ENCODE results near the gene EMP1.
A peak's percentile ranks its signal among the peaks of the same experiment; 100 is the strongest.

EMP1 gene

DNA sequence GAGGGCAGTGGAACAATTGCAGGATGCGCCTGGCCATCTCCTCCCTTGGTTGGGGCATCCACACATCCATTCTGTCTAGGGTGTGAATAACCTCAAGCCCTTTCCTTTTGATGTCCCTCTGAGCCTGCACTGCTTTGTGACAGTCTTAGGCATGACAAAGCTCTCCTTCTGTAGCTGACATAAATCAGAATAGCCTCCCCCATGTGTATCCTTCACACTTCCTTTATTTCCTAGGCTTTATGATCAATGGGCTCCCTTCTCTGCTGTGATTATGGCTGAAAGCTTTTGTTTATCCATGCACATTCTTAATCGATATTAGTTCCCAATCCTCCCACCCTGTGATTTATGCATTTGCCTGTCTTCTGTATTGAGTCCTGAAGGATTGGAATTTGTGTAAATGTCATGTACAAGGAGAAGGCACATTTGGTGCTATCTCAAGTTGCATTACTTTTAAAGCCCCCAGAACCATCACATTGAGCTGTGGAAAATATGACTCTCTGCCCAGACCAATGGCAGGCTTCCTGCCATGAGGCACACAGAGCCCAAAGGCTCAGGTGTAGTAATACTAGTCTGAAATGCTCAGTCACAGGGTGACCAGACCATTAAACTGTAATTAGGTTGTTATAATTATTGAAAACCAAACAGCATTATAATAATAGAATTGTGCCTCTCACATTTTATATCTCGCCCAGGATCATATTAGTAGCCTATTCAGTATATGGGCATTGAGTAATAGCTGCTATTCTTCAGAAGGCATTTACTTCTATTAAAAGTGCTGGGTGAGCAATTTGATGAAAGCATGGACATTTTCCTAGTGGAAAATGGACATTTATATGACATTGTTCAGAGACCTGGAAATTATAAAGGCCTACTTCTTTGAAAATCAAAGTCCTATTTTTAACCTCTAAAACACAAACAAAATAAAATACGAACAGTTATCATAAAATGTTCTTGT is 14.0 kb downstream of the EMP1 start:
- DNase-seq = no peak
- in situ Hi-C loops (cut with HindIII; ENCODE audit: low pct_ligation_motif_present, low pct_unique_long_range_greater_than_20kb, low sequenced_read_pairs) = loop anchor here (25.0 kb wide), 2 partner anchors 198 to 298 kb away; partner anchors contain the start of gene HEBP1

DNA sequence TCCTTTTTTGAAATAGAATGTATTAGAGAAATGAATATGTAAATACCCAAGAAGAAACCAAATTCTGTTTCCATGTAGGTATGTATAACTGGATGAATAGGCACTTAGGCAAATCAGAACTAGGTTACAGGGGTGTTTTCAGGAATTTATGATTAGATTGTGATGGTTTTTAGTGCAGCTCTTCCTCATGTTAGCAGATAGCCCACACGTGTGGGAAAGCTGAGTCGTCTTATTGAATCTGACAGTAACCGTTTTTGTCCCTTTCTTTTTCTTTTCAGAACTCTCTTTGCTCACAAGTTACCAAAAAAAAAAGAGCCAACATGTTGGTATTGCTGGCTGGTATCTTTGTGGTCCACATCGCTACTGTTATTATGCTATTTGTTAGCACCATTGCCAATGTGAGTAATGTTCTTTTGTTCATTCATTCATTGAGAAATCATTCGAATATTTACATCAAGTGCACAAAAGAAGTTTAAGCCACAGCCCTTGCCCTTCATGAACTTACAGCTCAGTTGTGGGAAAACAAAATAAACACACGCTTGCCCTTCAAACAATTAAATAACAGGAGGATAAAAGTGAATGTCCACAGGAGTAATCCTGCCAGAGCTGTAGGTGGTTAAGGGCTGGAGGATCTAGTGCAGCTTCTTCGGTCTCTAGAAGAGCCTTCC is 14.8 kb downstream of the EMP1 start:
- in situ Hi-C loops (cut with HindIII; ENCODE audit: low pct_ligation_motif_present, low pct_unique_long_range_greater_than_20kb, low sequenced_read_pairs) = loop anchor here (25.0 kb wide), 2 partner anchors 199 to 299 kb away; partner anchors contain the start of gene HEBP1
- DNase-seq = no peak

DNA sequence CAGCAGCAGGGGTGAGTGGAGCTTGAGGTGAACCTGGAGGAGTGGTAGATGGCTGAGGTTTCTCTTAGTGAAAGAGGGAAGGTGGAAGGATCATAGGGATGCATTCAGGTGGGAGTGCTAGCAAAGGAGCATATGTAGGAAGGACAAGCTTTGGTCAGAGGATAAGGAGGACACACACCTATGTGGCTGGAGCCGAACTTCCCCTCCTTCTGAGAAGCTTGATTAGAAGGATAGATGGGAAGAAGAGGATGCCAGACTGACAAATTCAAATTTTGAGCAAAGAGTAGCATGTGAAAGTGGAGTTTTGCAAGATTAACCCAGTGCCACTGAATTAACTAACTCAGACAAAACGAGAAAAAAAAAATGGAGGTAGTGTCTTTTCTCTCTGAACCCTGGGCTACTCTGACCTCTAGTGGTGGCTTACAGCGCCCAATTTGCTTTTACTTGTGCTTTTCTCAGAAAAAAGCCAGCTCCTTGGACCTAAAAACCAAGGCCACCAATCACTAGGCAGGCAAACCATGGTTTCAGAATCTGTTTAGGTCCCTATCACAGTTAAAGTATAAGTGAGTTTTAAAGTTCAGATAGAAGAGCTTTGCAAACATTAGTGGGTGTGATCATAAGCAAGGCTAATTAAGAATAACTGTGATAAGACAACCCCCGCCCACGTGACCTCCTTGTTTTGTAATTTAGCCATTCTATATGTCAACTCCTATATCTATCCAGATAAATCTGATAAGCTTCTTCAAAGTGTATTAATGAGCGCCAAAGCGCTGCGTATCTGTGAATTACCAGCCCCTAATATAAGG is 15.5 kb downstream of the EMP1 start:
- in situ Hi-C loops (cut with HindIII; ENCODE audit: low pct_ligation_motif_present, low pct_unique_long_range_greater_than_20kb, low sequenced_read_pairs) = loop anchor here (25.0 kb wide), 2 partner anchors 200 to 300 kb away; partner anchors contain the start of gene HEBP1
- DNase-seq = peak; percentile 89

DNA sequence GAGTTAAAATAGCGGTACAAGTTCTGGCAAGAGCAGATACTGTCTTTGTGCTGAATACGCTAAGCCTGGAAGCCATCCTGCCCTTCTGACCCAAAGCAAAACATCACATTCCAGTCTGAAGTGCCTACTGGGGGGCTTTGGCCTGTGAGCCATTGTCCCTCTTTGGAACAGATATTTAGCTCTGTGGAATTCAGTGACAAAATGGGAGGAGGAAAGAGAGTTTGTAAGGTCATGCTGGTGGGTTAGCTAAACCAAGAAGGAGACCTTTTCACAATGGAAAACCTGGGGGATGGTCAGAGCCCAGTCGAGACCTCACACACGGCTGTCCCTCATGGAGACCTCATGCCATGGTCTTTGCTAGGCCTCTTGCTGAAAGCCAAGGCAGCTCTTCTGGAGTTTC is 18.5 kb downstream of the EMP1 start:
- in situ Hi-C loops (cut with HindIII; ENCODE audit: low pct_ligation_motif_present, low pct_unique_long_range_greater_than_20kb, low sequenced_read_pairs) = loop anchor here (25.0 kb wide), 2 partner anchors 203 to 303 kb away; partner anchors contain the start of gene HEBP1

DNA sequence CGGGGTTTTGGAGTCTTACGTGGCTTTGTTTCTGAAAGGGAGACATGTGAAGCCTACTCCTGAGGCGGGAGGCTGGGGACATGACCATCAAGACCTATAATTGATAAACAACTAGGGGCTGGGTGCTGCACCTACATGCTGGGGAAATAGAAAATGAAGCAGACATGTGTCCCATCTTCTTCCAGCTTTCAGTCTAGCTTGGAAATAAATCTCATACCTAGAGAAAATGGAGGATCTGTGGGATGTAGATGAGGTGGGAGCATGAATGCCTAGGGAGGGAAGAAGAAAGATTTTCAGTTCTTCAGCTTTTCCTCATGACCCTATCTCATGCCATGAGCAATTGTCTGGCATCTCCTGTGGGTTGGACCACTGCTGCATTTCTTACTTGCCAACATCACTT is 22.1 kb downstream of the EMP1 start:
- in situ Hi-C loops (cut with HindIII; ENCODE audit: low pct_ligation_motif_present, low pct_unique_long_range_greater_than_20kb, low sequenced_read_pairs) = loop anchor here (25.0 kb wide), 2 partner anchors 206 to 306 kb away; partner anchors contain the start of gene HEBP1
- DNase-seq = no peak

More for the DNA sequence above, 18.5 kb downstream of the EMP1 start:
- DNase-seq = no peak

DNA sequence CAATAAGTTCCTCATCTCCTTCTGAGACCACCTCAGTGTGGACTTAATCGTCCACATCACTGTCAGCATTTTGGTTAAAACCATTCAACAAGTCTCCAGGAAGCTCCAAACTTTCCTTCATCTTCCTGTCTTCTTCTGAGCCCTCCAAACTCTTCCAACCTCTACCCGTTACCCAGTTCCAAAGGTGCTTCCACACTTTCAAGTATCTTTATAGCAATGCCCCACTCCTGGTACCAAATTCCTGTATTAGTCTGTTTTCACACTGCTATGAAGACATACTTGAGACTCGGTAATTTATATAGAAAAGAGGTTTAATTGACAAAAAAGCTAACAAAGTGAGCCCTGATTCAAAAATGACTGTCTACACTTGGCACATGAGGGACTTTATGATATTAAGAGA is 22.8 kb downstream of the EMP1 start:
- no peak for DNase-seq
- in situ Hi-C loops (cut with HindIII; ENCODE audit: low pct_ligation_motif_present, low pct_unique_long_range_greater_than_20kb, low sequenced_read_pairs) = loop anchor here (25.0 kb wide), 2 partner anchors 207 to 307 kb away; partner anchors contain the start of gene HEBP1

DNA sequence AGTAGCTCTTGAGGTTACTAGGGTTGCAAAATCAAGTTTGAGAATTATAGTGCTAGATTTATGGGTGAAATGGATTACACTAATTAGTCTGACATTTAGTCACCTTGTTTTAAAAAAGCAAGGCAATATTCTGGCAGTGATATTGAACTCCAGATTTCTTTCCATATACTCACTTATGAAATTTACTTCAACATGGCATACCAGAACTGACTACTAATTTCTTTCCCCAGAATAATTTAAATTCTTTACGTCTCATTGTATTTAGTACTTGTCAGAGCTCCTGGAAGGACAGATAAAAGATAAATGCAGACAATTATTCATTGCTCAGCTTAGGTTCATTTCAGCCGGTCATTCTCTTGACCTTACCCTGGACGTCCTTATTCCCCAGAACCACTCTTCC is 24.3 kb downstream of the EMP1 start:
- DNase-seq = no peak
- in situ Hi-C loops (cut with HindIII; ENCODE audit: low pct_ligation_motif_present, low pct_unique_long_range_greater_than_20kb, low sequenced_read_pairs) = loop anchor here (25.0 kb wide), 2 partner anchors 209 to 309 kb away; partner anchors contain the start of gene HEBP1

DNA sequence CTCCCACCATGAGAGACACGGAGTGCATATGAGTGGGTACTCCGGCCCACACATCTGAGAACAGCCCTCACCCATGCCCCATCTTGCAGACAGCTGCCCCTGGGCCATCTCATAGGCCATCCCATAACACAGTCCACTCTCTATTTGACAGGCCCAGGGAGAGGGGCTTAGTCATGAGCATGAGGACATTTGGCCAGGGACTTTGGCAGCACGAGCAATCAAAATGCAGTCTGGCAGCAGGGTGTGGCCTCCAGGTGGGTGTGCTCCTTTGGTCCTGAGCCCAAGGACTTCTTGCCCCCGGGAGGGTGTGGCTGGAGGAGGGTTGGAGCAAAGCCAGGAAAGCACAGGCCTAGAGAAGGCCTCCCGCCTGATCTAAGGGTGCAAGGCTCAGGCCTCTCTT is 25.6 kb downstream of the EMP1 start:
- in situ Hi-C loops (cut with HindIII; ENCODE audit: low pct_ligation_motif_present, low pct_unique_long_range_greater_than_20kb, low sequenced_read_pairs) = loop anchor here (25.0 kb wide), 2 partner anchors 210 to 310 kb away; partner anchors contain the start of gene HEBP1

DNA sequence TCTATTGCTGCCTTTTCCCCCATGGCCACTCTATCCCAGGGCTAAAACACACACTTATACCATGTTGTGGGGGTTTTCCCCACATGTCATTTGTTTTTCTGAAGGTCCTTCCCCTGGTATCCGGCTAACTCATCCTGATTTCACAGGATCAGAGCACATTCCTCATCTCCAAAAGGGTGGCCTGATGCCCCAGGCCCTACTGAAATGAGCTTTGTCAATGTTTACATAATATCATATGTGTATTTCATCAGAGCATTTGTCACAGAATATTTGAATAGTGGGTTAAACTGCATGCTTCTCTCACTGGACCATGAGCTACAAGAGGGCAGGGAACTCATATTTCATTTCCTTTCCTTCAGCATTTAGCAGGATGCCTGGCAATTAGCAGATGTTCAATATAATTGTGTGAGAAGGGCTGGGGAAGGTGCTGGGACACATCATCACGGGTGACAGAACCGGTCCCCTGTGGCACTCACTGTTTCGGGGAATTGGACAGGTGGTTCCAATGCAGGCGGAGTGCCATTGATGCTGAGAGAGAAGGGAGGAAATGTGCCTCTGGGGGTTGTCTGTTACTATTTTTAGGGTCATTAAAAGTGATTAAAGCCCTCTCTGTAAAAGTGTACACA is 26.8 kb downstream of the EMP1 start:
- DNase-seq = no peak
- in situ Hi-C loops (cut with HindIII; ENCODE audit: low pct_ligation_motif_present, low pct_unique_long_range_greater_than_20kb, low sequenced_read_pairs) = loop anchor here (25.0 kb wide), 2 partner anchors 211 to 311 kb away; partner anchors contain the start of gene HEBP1

More for the DNA sequence above, 25.6 kb downstream of the EMP1 start:
- DNase-seq = no peak

DNA sequence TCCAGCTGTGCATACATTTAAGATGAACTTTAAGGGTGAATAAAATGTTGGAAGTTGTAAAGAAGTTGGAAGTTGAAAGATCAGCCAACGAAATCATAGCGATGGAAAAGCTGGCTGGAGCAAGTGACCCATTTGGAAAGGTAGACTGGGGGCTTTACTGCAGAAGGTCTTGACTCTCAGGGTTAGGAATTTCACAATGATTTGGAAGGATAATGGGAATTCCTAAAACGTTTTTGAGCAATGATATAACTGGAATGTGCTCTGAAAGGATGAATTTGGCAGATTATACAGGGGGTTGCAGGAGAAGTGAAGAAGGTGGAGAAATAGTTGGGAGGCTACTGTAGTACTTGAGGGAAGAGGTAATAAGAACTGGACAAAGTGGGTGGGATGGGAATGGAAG is 27.4 kb downstream of the EMP1 start:
- in situ Hi-C loops (cut with HindIII; ENCODE audit: low pct_ligation_motif_present, low pct_unique_long_range_greater_than_20kb, low sequenced_read_pairs) = loop anchor here (25.0 kb wide), 2 partner anchors 212 to 312 kb away; partner anchors contain the start of gene HEBP1
- no peak for DNase-seq

DNA sequence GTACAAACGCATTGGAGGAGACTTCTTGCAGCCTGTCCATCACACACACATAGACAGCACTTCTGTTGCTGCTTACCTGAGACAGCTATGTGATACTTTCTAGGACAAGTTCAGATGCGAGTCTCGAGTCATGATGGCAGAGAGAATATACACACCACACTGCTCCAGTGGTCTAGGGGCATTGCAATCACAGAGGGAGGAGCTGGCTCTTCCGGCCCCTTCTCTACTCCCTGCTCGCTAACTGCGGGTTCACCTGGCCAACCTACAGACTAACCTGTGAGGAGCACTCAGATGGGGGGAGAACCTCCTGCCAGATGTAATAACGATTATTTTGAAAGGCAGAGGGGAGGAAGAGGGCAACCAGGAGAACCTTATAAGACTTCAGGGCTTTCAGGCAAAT is 30.7 kb downstream of the EMP1 start:
- DNase-seq = no peak
- in situ Hi-C loops (cut with HindIII; ENCODE audit: low pct_ligation_motif_present, low pct_unique_long_range_greater_than_20kb, low sequenced_read_pairs) = no loop called here

DNA sequence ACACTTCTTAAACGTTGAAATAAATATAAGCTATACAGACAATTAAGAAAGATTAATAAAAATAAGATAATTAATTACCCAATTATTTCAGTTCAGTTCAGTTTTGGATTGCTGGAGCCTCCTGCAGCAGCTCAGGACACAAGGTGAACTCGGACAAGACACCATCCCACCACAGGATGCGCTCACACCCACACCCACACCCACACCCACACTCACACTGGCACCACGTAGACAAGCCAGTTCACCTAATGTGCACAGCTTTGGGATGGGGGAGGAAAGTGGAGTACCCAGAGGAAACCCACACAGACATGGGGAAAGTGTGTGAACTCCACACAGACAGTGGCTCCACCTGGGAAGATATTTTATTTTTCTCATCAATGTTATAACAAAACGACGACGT is 32.1 kb downstream of the EMP1 start:
- in situ Hi-C loops (cut with HindIII; ENCODE audit: low pct_ligation_motif_present, low pct_unique_long_range_greater_than_20kb, low sequenced_read_pairs) = no loop called here
- DNase-seq = no peak

DNA sequence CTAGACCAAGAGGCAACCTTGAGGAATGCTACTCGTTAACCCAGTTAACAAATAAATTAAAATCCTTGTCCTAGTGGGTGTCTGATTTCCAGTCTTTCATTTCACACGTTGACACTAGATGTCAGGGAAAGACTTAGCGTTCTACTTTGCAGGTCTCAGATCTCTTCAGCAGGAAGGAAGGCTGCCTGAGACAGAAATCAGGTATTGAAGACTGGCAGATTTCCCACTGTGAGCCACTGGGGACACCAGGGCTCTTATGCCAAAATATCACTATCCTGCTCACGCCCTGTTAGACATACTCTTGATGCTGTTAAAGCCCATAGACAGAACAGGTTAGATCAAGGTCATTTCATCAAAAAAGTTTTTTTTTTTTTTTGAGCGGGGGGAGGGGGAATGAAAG is 33.0 kb downstream of the EMP1 start:
- in situ Hi-C loops (cut with HindIII; ENCODE audit: low pct_ligation_motif_present, low pct_unique_long_range_greater_than_20kb, low sequenced_read_pairs) = no loop called here
- DNase-seq = no peak

DNA sequence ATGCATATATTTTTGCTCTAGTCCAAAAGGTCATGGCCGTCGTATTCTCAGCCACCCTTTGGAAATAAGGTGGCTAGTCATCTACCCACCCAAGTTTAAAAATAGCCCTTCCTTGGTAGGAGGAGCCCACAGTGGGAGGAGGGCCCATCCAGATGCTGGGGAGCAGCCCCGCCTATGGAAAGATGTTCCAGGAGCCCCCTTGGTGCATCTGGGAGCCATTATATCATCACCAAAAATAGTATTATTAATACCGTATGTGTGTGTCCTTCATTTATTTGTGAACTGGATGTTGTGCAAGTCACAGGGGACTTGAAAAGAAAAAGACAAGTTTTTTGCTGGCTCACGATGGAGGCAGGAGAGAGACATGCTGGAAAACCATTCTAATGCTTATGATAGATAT is 34.0 kb downstream of the EMP1 start:
- DNase-seq = no peak
- in situ Hi-C loops (cut with HindIII; ENCODE audit: low pct_ligation_motif_present, low pct_unique_long_range_greater_than_20kb, low sequenced_read_pairs) = no loop called here

DNA sequence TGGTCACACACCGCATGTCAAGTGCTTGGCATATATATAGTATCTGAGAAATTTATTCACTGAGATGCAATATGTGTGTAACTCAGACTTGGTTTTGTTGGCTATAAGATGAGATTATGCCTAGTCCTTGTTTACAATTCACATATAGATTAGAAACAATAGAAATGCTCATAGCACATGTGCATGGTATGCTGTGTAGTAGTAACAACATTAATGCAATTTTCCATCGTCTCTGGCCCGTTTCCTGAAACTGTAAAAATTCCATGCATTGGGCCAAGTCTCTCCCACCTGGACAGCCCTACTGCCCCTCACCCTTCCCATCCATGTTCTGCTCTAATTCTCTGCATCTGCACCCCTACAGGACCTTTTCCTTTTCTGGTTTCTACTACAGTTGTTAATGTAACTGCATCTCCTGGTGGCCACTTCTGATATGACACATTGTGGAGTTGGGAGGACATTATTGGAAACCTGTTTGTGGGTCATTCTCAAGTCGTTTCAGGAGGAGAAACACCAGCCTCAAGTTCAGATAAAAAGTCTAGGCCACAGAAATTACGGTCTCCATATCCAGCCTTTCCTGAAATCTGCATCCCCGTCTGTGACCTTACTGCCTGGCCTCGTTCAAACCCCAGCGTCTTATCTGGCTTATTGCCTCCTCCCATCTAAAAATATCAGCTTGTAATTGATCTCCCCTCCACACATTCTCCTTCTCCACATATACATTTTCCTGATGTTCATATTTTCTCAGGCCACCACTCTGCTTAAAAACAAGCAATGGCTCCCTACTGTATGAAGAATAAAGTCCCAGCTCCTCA is 37.5 kb downstream of the EMP1 start:
- in situ Hi-C loops (cut with HindIII; ENCODE audit: low pct_ligation_motif_present, low pct_unique_long_range_greater_than_20kb, low sequenced_read_pairs) = no loop called here

DNA sequence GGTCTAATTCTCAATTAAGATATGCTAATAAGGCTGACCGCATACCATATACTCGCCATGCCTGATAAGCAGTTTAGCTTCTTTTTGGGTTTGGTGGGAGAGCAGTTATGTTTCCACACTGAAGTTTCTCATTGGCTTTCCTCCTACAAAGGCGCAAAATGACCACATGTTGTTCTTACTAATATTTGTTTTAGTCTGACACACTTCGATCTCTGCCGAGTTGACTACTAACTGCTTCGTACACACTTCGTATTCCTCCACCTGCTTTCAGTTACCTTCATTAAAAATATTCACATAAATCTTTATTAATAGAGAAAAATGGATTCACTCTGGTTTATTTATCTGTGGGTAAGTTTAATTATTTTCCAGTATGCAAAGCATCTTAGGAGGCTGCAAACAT is 41.7 kb downstream of the EMP1 start:
- in situ Hi-C loops (cut with HindIII; ENCODE audit: low pct_ligation_motif_present, low pct_unique_long_range_greater_than_20kb, low sequenced_read_pairs) = no loop called here
- DNase-seq = no peak

More for the DNA sequence above, 37.5 kb downstream of the EMP1 start:
- peak; percentile 75 for DNase-seq

DNA sequence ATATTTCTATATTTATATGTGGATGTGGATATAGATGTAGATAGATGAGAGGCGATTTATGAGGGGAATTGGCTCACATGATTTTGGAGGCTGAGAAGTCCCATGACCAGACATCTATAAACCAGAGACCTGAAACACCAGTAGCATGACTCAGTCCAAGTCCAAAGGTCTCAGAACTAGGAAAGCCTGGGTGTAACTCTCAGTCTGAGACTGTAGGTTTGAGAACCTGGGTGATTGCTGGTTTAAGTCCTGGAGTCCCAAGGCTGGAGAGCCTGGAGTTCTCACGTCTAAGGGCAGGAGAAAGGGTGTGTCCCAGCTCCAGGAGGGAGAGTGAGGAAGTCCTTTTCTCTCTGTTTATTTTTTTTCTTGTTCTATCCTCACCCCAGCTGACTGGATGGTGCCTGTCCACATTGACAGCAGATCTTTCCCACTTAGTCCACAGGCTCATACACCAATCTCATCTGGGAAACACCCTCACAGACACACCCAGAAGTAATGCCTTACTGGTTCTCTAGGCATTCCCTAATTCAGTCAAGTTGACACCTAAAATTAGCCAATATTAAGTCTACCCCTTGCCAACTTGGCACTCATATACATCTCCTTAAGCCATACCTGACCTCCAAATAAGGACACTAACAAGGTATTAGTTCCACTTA is 45.4 kb downstream of the EMP1 start:
- DNase-seq = peak; percentile 30
- in situ Hi-C loops (cut with HindIII; ENCODE audit: low pct_ligation_motif_present, low pct_unique_long_range_greater_than_20kb, low sequenced_read_pairs) = no loop called here
